Esophagus squamous epithelium (tissue), 5 donors: Measurements from ENCODE around the gene KLHDC7B. TPM values are rescaled to one million over a fixed set of nuclear protein-coding genes. Genes with fewer than 3 reads are reported as not detected.

Experiments used
- DNase-seq: peaks from one replicate; lab custom pipeline; 2025; lab: John Stamatoyannopoulos, UW
- H3K27ac ChIP-seq, 4 donors: fragments of 200-600 bp; sonication (generic); one replicate each; pipeline ENCODE4 v1.5.1; 2016 to 2019; ENCODE audit warnings: mild to moderate bottlenecking in 1 of 4
- H3K27me3 ChIP-seq, 4 donors: fragments of 200-600 bp; sonication (generic); 1 replicate in 3 of 4; 2 replicates in 1 of 4; pipeline versions ENCODE4 v1.5.1 to v1.6.0; 2017 to 2021; ENCODE audit warnings: antibody characterized with exemption in 1 of 4
- H3K36me3 ChIP-seq, 3 donors: fragments of 200-600 bp; sonication (generic); one replicate each; pipeline ENCODE4 v1.5.1; 2016 to 2019
- H3K4me1 ChIP-seq, 3 donors: fragments of 200-600 bp; sonication (generic); one replicate each; pipeline ENCODE4 v1.5.1; 2017 to 2019
- H3K4me3 ChIP-seq, 4 donors: fragments of 200-600 bp; sonication (generic); 1 replicate in 3 of 4; 2 replicates in 1 of 4; pipeline ENCODE4 v1.5.1; 2016 to 2019; ENCODE audit warnings: mild to moderate bottlenecking in 2 of 4, moderate library complexity in 1 of 4
- H3K9me3 ChIP-seq, 3 donors: fragments of 200-600 bp; sonication (generic); one replicate each; pipeline ENCODE4 v1.5.1; 2016 to 2019
- POLR2A ChIP-seq, 4 donors: fragments of 450-650 bp; IDR thresholded peaks; one replicate each; pipeline ENCODE4 v1.6.1; 2017; ENCODE audit warnings: antibody characterized with exemption in 4 of 4, mild to moderate bottlenecking in 4 of 4, moderate library complexity in 3 of 4
- WGBS, 2 donors: methylation state at CpG; one replicate each; pipeline ENCODE4 v1.1.5; 2018; 5-methylcytosine and 5-hydroxymethylcytosine counted together
- intact Hi-C: fragments of 100-400 bp; cut with DNase I; formaldehyde crosslinking; loops from one replicate; pipeline ENCODE4 v1.15.0; 2022
- total RNA-seq, 4 donors: library from RNA; depleted of rRNA; stranded (reverse); fragments of >200 nt; gene quantifications; one replicate each; pipeline ENCODE4 v1.1.0, GENCODE V29; 2016
- TF ChIP-seq, protein P1 (sequence below), 6 experiments: fragments of 450-650 bp in 4 of 6; fragments of 200-600 bp in 2 of 6; sonication (generic) in 2 of 6; IDR thresholded peaks; one replicate each; pipeline ENCODE4 v1.5.1; 2016 to 2019; ENCODE audit warnings: antibody characterized with exemption in 6 of 6, mild to moderate bottlenecking in 4 of 6, moderate library complexity in 4 of 6
- donor health status: DM: yes; HTN: yes; CAD: no.

The KLHDC7B gene
- total RNA-seq, 4 donors from 2014 or later: 0.26 to 0.53 (median 0.40) TPM

DNA sequence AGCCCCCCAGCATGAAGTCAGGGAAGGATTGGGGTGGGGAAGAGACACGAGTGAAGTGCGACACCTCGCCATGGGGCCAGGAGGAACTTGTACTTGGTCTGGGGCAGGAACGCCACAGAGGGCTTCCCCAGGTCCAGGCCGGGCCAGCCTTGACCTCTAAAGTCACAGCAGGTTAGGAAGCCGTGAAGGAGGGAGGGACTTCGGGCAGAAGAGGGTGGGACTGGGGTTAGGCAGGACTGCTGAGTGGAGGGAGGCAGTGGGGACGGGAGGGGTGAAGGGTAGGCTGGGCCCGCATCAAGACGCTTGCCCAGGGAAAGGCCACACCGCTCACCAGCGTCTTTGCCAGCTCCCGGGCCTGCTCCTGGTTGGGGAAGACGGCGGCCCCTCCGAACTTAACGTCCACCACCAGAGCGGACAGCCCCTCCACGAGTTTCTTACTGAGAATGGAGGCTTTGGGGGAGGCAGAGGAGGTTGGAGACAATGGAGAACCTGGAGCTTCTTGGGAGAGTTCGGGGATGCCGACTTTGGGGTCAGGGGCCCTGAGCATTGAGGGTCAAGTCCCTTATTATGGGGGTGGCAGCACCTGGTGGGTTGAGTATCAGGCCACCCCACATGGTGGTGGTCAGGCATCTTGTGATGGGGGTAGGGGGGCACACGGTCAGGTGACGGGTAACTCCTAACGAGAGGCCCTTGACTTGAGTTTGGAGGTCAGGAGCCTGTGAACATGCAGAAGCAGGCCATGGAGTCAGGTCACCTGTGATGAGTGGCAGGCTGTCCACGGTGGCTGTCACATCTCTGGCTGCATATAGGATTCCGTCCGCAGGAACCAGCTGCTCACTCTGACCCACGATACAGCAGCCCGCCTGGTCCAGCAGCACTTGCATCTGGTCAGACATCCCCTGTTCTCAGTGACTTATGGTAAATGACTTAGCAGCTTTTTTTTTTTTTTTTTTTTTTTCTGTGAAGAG lies 18.6 kb upstream of the KLHDC7B start:
- intact Hi-C loops: loop anchor here (10.0 kb wide), 1 partner anchor 88 kb away; no protein-coding TSS in a partner anchor
- TF ChIP-seq, protein P1, sequence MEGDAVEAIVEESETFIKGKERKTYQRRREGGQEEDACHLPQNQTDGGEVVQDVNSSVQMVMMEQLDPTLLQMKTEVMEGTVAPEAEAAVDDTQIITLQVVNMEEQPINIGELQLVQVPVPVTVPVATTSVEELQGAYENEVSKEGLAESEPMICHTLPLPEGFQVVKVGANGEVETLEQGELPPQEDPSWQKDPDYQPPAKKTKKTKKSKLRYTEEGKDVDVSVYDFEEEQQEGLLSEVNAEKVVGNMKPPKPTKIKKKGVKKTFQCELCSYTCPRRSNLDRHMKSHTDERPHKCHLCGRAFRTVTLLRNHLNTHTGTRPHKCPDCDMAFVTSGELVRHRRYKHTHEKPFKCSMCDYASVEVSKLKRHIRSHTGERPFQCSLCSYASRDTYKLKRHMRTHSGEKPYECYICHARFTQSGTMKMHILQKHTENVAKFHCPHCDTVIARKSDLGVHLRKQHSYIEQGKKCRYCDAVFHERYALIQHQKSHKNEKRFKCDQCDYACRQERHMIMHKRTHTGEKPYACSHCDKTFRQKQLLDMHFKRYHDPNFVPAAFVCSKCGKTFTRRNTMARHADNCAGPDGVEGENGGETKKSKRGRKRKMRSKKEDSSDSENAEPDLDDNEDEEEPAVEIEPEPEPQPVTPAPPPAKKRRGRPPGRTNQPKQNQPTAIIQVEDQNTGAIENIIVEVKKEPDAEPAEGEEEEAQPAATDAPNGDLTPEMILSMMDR (IDR thresholded peaks at IDR 0.05): no peak
- peak in 1 of 4 donors; percentile 56 for TF ChIP-seq POLR2A (IDR thresholded peaks at IDR 0.05)
- H3K27me3 ChIP-seq: peaks cover 0 to 26% (median 0%) of the 10 kb centered on the region in 4 donors
- no peak for DNase-seq
- H3K4me3 ChIP-seq: peak overlapping the region; percentile 55 to 84 (median 67)
- H3K9me3 ChIP-seq: no peaks in the 10 kb centered on the region
- peaks cover 16 to 20% (median 19%) of the 10 kb centered on the region in 3 donors for H3K36me3 ChIP-seq
- H3K4me1 ChIP-seq: peaks cover 42 to 88% (median 51%) of the 10 kb centered on the region in 3 donors
- 31 to 45% methylated on average over 15 to 22 of the region's 29 CpGs for WGBS, 2 donors
- H3K27ac ChIP-seq: peak overlapping the region; percentile 90 to 99 (median 95)

DNA sequence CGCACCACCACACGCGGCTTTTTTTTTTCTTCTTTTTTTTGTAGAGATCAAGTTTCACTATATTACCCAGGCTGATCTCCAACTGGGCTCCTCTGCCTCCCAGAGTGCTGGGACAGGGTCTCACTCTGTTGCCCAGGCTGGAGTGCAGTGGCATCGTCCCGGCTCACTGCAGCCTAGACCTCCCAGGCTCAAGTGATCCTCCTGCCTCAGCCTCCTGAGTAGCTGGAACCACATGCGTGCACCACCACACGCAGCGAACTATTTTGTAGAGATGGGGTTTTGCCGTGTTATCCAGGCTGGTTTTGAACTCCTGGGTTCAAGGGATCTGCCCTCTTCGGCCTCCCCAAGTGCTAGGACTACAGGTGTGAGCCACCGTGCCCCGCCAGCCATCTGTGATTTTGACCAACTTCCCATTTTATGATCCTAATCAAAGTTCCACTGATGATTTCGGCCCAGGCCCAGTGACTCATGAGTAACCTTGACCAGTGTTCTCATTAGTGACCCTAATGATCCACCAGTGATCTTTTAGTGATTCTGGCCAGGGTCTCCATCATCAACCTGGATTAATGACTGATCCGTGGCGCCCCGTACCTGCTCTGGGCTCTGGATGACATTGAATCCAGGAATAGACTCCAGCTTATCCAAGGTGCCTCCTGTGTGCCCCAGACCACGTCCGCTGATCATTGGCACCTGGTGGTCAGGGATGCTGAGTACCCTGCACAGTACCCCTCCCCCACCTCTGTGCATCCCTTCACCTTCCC lies 17.6 kb upstream of the KLHDC7B start:
- Histone ChIP-seq H3K36me3 (peaks cover 6 to 11% (median 10%) of the 10 kb centered on the region in 3 donors), H3K27ac (peak overlapping the region; percentile 96 to 100 (median 98)), H3K4me3 (peak overlapping the region in 2 of 4 donors; percentile 66 to 87), H3K9me3 (no peaks in the 10 kb centered on the region), H3K4me1 (peaks cover 46 to 96% (median 57%) of the 10 kb centered on the region in 3 donors), H3K27me3 (peaks cover 0 to 31% (median 0%) of the 10 kb centered on the region in 4 donors)
- intact Hi-C loops: loop anchor here (10.0 kb wide), 1 partner anchor 87 kb away; no protein-coding TSS in a partner anchor
- no peak for TF ChIP-seq POLR2A (IDR thresholded peaks at IDR 0.05)
- TF ChIP-seq, protein P1 (IDR thresholded peaks at IDR 0.05): no peak
- no peak for DNase-seq
- 89% methylated on average over 15 to 18 of the region's 18 CpGs for WGBS, 2 donors

DNA sequence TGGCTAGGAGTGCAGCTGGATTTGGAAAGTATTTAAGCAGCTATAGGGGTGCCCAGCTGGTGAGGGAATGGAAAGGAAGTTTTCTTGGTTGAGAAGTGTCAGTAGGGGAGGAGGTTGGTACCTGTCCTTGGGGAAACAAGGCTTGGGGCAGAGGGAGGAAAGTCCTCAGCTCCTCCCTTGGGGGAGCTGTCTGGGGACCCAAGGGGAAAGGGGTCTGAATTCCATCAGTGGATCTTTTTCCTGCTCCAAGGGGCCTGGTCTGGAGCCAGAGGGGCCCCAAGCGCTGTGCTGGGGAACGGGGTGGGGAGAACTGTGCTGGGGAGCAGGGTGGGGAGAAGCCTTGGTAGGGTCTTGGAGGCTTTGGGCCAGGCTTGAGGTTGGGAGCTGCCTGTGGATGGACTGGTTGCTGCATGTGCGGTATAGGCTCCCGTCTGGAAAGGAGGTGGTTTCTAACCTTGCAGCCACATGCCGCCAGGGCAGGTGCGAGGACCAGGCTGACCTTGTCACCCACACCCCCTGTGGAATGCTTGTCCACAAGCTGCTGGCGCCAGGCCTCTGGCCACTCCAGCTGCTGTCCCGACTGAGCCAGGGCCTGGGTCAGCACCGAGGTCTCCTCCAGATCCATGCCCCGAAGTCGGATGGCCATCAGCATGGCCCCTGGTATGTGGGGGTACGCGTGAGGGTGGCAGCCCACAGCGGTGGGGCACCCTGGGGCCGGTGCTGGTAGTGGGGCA lies 16.9 kb upstream of the KLHDC7B start:
- Histone ChIP-seq H3K4me3 (peak overlapping the region; percentile 54 to 87 (median 64)), H3K9me3 (no peaks in the 10 kb centered on the region), H3K27me3 (peaks cover 0 to 31% (median 0%) of the 10 kb centered on the region in 4 donors), H3K36me3 (peaks cover 0 to 4% (median 2%) of the 10 kb centered on the region in 3 donors), H3K27ac (peak overlapping the region; percentile 96 to 100 (median 98)), H3K4me1 (peaks cover 42 to 96% (median 56%) of the 10 kb centered on the region in 3 donors)
- intact Hi-C loops: loop anchor here (10.0 kb wide), 1 partner anchor 86 kb away; no protein-coding TSS in a partner anchor
- TF ChIP-seq, protein P1 (IDR thresholded peaks at IDR 0.05): no peak
- TF ChIP-seq POLR2A (IDR thresholded peaks at IDR 0.05): no peak
- no peak for DNase-seq
- 40 to 79% methylated on average over 2 of the region's 15 CpGs for WGBS, 2 donors

GRCh38 chr22:50529416-50529896 lies 16.2 kb upstream of the KLHDC7B start:
- H3K27me3 ChIP-seq: peaks cover 0 to 35% (median 0%) of the 10 kb centered on the region in 4 donors
- peaks cover 36 to 96% (median 49%) of the 10 kb centered on the region in 3 donors for H3K4me1 ChIP-seq
- intact Hi-C loops: loop anchor here (10.0 kb wide), 1 partner anchor 85 kb away; no protein-coding TSS in a partner anchor
- no peaks in the 10 kb centered on the region for H3K9me3 ChIP-seq
- TF ChIP-seq, protein P1 (IDR thresholded peaks at IDR 0.05): no peak
- no peak for TF ChIP-seq POLR2A (IDR thresholded peaks at IDR 0.05)
- DNase-seq: no peak
- H3K27ac ChIP-seq: peak overlapping the region; percentile 96 to 100 (median 98)
- WGBS, 2 donors: 16% methylated on average over 5 of the region's 50 CpGs; no CpG with 5 or more reads in 1 of the 2 donors
- H3K36me3 ChIP-seq: no peaks in the 10 kb centered on the region
- H3K4me3 ChIP-seq: peak overlapping the region; percentile 54 to 87 (median 64)
